ENCODE measurements around the gene E2F3.
A peak's percentile ranks its signal among the peaks of the same experiment; 100 is the strongest.

Gene E2F3

DNA sequence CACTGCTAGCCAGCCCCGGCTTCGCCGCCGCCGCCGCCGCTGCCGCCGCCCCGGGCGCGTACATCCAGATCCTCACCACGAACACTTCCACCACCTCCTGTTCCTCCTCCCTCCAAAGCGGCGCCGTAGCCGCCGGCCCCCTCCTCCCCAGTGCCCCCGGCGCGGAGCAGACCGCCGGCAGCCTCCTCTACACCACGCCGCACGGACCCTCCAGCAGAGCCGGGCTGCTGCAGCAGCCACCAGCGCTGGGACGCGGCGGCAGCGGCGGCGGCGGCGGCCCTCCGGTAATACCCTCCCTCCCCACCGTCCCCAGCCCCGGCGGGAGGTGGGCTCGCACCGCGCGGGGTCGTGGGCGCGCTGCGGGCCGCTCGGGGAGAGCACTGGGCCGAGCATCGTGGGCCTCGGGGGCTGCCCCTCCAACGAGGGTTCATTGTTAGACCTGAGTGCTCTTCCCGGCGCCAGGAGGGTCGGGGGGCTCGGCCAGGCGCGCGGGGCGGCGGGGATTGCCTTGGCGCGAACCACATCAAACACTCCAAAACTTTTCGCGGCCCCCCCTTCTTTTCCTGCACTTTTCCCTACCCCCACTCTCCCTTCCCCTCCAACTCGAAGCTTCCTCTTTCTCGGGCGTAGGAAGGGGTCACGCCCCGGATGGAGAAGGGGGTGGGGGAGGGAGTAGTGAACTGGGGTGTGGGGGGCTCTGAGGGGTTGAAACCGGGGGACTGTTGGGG is 827 bp downstream of the E2F3 start:
- peak; percentile 54 for DNase-seq

DNA sequence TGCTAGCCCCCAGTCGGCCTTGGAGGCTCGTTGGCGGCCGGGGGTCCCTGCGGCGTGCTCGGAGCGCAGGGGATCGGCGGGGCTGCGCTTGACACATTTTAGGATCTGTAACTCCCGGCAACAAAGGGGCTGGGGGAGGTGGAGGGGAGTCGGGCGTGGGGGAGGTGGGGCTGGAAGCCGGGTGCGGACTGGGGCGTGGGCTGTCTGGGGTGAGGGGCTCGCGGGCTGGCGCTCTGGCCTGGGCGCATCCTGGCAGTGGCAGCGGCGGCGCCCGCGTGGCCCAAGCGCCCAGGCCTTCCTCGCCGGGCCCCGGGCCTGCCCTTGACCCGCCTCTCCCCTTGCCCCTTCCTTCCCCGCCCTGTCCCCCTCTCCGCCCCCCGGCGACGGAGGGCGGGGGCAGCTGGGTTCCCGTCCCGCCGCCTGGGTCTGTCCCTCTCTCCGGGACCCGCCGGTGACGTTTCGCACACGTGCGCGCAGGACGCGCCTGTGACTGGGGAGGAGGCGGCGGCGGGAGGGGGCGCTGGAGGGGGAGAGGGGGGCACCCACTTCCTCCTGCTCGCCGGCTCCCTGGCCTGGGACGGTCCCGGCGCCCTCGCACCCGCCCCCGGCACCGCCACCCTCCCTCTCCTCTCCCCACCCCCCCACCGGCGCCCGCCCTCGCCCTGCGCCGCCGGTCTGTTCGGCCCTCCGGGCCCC is 1.5 kb downstream of the E2F3 start:
- peak; percentile 49 for DNase-seq

DNA sequence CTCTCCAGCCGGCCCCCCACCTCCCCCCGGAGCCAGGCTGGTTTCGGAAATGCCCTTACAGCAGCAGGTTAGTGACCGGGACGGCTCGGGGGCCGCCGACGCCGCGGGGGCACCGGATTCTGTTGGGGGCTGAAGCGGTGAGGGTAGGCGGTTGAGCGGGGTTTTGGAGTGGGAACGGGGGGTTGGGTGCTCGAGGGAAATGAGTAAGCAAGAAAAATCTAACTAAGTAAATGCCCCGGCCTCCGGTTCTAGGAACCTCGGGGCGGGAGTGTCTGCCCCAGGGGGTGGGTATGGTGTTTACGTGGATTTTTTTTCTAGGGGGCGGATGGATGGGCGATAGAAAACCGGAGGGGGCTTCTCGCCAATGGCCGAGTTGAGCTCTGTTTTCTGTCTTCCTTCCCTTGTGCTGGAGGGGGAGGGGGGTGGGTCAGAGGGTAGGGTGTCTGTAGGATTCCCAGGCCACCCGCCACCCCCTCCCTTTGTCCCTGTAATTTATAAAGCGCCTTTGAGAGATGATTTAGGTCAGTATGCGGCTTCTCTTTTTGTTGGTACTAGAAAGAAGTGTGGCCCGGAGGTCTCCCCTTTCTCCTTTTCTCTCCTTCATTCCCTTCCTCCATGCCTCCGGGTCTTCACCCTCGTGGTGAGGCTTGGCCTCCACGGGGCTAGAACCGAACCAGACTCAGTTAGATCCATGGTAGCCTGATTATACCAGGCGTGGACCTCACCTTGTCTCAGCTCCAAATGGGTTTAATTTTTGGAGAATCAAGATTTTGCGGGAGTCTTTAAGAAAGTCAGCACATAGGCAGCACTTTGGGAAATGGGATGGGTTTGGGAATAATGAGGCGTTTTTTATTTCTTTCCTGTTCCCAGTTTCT is 2.3 kb downstream of the E2F3 start:
- peak; percentile 60 for DNase-seq

DNA sequence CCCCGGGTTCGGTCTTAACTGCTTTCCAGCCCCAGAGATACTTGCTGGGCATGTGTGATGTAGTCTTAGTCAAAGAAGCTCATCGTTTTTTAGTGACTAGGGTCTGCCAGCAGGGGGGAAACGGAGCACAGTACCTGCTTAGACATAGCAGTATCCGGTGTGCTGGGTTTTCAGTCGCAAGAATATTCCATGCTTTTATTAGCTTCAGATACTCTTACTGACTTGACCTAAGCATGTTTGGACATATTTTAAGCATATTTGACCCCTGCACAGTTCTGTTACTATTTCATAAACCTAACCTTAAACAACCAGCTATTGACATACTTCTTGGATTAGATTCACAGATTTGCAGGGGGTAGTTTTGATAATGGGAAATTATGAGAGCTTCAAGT is 3.0 kb downstream of the E2F3 start:
- peak; percentile 54 for DNase-seq

DNA sequence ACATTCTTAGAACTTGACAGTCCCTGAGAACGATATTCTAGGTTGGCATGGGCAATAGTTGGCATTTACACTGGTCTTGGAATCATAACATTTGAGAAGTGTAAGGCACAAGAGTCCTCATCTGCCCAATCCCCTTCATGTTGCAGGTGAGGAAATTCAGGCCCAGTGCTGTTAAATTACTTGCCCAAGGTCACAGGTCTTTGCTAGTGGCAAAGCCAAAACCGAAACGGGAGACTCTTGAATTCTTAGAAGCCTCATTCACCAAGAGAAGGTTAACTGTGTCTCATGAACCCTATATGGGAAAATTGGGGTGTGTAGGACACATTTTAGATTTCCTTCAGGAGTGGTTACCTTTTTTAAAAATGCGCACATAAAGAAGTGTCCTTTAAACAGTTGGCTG is 7.2 kb downstream of the E2F3 start:
- DNase-seq = no peak

DNA sequence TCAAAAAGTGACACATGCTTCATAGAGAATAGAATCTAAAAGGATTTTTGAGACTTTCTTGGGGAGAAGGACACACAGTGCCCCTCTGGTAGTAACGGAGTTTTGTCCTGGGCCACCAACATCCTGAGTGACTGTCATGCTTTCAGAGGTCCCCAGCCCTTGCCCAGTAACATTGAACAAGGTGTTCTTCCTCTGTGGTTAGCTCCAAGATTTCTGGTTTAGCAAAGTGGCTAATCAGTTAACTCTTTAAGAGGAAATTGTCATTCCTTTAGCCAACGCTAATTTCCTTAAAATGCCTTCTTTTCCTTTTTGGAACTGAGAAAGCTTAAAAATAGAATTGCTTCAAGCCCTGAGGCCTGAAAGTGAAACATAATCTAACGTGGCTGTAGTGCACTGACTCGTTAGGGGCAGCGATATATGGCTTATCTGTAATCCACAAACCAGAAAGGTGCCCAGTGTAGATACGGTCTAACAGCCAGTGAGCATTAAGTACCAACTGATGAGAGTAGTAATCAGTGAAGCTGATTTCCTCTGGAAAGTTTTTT is 7.8 kb downstream of the E2F3 start:
- DNase-seq = no peak

DNA sequence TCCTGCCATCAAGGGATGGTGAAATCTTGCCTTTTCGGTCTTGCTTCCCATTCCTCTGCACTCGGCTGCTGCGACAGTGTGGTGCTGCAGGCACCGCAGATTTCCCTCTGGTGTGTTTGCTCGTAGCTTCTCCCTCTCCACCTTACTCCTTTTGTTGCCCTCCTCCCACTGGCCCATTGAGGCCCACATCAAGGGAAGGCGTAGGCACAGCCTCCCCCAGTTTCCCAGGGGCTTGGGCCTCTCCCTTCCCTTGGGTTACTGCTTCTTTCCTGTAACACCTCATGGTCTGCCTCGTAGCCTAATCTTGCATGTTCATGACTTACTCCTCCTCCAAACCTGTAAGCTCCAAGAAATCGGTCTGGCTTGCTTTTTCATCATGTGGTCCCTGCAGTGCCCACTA is 9.9 kb downstream of the E2F3 start:
- no peak for DNase-seq

DNA sequence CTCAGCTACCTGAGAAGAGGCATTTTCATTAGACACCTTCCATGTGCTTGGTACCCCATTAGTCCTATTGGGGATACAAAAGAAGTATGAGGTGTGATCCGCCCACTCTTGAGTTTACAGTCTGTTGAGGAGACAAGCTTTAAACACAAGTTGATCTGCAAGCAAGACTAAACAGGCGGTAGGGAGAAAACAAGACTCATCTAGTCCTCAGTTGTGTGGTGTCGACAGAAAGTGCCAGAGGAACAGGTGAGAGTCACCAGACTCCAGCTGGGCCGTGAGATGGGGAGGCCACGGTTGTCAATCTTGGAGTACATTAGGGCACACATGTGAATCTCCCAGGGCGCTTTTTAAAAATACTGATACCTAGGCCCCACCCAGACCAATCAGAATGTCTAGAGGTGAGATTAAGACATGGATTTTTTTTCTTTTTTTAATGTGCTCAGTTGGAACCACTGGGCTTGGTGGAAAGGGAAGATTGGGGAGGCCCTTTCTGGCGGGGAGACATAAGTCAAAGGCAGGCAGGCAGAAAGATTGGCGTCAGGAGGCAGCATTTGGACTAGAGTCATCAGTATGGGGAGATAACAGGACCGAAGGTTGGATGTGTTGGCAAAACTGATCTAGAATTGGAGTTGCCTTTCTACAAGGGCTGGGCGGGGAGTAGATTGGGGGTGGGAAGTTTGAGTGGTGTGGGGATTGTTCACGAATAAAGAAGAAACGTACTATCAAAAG is 10.4 kb downstream of the E2F3 start:
- DNase-seq = no peak

DNA sequence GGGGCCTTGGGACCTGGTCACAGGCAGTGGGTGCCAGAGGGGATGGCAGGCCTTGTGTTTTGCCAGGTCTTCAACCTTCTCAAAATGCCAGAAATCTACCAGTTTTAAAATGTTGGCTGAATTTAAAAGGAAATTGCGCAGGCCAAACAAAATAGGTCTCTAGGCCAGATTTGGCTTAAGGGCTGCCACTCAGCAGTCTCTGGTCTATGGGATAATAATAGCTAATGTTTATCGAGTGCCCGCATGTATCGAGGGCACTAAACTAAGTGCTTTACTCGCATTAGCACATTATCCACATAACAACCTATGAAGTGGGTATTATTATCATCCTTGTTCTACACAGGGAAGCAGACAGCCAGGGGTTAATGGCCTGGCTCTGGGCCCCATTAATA is 11.0 kb downstream of the E2F3 start:
- DNase-seq = no peak

DNA sequence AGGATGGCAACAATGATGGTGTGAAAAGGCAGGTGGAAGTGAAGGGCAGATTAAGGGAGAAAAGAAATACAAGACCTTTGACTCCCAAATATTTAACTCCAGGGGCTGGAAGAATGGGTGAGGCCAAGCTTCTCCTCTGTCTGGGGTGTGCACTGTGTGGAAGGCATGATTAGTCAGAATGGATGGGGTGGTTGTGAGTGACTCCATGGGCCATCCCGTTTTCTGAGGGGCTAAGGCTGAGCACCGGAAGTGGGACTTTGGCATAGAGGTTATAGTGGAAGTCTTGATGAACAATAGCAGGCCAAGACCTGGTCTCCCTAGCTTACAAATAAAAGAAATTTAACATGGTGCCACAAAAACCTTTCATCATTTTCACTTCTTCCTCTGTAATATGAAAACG is 12.1 kb downstream of the E2F3 start:
- DNase-seq = no peak

DNA sequence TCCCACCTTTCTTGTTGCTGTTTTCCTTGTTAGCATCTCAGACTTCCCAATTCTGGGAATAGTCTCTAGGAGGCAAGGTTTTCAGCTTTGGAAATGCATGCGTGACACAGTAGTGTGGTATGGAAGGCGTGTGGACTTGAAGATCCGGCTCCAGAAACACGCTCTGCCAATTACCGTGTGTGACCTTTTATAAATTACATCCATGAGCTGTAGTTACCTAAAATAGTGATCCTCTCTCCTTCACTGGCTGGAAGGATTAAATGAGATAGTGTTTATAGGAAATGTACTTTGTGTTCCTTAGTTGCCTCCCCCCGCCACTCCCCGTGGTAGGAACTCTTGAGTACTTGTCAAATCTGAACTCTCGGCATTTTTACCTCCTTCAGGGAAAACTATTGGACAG is 13.0 kb downstream of the E2F3 start:
- DNase-seq = no peak

DNA sequence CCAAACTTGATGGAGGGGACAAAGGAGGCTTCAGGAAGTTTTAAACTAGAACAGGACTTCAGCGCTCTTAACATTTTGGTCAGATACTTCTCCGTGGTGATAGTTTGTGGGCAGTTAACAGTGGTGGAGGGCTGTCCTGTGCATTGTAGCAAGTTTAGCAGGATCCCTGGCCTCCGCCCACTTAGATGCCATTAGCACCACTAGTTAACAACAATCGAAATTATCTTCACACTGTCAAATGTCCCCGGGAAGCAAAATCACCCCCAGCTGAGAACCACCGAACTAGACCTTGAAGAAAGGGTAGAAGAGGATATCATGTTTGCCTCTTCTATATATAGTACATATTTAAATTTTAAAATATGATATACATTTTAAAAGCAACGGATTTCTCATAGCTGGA is 13.6 kb downstream of the E2F3 start:
- no peak for DNase-seq

DNA sequence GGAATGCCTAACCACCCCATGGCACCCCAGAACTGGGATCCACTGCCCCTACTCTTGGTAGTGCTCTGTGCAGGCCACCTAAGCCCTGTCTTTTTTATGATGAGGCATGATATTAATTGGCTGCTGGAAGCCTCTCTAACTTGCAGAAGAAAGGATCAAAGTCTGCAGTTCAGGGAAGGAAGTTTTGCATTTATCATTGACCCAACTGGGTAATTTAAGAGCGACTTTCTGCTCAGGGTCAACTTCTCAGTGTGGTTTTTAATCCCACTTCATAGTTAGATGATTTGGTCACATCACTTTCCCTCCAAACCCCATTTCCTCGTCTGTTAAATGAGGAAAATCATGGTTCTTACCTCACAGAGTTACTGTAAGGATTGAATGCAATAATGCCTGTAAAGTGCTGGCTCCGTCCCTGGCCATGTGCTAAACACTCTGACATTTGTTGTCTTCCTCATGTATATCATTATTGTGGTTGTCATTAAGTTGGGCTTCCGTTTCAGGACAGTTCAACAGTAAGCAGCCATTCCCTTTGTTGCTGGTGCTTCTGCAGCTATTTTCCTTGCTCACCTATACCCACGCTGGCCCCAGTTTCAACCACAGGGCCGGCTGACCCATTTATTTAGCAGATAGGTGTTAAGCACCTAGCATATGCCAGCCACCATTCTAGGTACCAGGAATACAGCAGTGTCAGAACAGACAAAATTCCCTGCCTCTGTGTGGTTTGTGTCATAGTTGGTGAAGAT is 14.2 kb downstream of the E2F3 start:
- DNase-seq = no peak

DNA sequence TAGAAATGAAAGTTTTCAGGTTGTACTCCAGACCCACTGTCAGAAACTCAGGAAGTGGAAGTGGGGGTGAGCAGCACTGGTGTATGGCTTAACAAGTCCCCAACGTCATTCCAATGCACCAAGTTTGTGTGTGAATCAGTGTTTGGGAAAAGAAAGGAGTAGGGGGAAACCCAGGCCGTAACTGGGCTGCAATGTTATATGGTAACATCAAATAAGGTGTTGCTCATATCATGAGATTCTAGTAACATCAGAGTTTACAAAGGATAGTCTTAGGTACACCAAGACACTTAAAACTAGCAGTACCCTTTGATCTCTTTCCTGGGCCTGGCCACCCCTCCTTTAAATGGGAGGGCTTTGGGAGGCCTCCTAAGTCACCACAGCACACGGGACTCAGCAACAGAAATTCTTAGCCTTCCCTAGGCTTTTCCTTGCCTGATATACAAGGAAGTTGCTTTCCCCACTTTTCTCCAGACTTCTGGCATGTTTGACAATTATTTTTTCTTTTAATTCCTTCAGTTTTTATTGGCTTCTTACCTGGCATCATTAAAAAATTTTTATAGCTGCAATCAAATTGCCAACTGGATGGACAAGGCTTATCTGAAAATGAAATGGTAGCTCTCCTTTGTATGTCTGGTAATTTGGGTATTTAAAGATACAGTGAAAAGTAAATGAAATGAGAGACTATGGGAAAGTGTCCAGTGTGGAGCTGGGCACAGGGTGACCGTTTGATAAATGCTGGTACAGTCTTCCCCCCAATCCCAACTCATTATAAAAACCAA is 15.1 kb downstream of the E2F3 start:
- DNase-seq = no peak

DNA sequence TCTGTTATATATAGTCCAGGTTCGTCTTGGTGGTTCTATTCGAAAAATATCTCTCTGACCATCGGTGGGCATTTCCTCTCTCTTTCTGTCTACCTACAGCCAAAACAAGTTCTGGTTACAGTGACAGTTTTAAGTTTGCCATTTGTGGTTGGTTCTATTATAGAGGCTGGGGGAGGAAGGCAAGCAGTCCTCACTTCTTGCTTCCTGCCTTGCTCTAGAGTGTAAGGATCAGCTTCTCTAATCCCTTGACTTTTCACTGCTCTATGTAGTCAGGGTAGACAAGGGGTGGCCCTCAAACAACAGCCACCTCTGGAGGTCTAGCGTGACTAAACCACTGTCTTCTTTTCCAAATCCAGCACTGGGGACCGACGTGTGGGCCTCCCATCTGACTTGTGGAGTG is 16.1 kb downstream of the E2F3 start:
- no peak for DNase-seq

DNA sequence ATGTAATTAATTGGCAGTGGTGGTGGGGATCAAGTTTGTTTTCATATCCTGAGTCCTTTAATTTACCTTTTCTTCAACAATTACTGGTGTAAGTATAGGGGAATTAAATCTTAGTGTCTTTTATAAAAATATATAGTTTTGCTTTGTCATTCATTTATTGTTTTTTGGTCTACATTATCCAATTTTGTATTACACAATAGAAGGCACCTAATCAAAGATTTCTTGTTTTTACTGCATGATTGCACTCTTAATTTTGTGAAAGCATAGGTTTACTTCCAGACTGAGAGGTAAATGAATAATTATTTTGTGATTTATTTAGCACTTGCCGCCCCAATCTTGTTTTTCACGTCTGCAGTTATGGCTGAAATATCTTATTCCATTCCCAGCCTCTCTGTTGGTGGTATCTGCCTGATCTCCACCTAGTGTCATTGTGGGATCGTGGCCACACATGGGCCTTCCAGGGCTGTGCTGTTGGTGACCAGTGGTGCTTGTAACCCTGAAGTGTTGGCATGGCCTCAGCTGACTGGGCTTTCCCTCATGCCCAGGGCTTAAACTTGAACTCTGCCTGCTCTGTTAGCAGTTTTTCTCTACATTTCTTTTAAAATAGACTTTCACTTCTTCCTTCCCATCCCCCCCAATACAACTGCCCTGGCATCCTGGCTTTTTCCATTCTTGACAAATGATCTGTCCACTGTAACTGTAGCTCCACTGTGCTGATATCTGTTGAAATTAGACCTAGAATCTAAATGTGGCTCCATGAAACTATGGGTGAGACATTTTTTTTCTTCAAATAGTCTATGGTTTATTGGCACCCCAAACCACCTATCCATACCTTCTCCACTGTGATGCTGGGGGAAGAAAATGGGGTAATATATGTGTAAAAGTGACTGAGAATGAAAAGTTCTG is 24.8 kb downstream of the E2F3 start:
- no peak for DNase-seq

DNA sequence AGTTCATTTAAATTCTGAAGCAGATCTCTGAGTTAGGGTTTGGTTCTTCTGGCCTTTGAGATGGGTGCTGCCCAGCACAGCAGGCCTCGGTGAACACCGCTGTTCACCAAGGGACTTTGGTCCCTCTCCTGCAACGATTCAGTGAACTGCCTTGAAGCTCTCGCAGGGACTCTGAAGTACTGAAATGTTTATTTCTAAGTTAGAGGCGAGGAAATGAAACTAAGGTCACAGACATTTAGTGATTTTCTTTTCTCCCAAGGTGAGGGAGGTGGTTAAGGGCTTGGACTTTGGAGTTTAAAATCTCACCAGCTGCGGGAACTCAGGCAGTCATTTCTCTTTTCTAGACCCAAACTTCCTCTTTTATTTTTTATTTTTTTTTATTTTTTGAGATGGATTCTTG is 26.2 kb downstream of the E2F3 start:
- DNase-seq = no peak

DNA sequence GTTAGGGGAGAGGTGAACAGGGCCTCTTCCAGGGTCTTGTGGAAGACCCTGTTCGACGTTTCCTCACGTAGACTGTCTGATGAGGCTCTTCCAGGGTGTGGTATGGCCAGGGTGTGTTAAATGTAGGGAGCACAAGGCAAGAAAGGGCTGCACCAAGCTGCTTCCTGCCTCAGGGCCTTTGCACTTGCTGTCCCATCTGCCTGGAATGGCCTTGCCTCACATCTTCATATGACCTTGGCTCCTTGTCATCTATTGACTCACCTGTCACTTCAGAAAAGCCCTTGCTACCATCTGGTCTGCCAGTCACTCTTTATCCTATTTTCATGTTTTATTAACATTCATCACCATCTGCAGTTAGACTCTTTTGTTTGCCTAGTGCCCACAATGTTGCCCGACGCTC is 31.0 kb downstream of the E2F3 start:
- DNase-seq = no peak

DNA sequence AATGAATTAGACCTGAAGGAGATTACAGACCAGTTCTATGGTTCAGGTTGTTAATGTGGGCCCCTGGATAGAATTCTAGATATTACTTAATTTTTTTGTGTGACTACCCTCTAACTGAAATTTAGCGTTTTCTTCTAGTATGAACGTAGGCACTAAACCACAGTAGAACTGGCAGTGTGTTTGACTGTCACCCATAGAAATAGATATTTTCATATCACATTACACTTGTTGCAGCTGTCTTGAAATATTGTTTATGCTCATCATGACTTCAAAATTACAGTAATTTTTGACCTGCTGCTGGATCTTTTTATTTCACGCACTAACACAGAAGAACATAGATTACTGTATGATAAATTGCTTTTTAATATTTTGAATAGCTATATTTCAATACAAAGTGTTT is 31.6 kb downstream of the E2F3 start:
- DNase-seq = no peak

DNA sequence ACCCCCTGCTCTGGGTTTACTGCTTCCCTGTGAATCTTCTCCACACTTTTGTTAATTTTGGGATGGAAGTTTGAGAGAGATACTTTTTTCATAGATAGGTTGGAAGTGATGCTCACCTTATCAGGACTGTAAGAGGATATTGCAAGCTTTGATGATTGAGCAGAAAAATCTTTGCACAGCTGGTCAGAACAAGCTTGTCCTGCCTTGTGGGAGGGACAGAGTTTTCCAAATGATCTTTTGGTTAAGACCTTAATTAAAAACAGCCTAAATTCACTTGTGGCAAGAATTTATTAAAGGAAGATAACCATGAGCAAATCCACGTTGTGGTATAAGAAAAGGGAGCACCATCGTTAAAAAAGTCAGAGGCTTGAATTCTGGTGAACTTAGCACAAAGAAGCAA is 32.2 kb downstream of the E2F3 start:
- no peak for DNase-seq

Measured in NCI-H748 treated with DMSO at 0.1 percent for 48 hours (cell line).